T-helper 1 cell treated with Interleukin-12 subunit alpha and Interleukin-12 subunit beta and Interleukin-4 antibody, amounts not matched to agents 30 μg/mL and 1 μg/mL, for 36 hours (primary cell): ENCODE data around the gene PACRG.

ENCODE experiments used
- H3K27ac Mint-ChIP-seq: one replicate; pipeline ENCODE4 v1.8.0; 2021; ENCODE audit warnings: mild to moderate bottlenecking, mixed read lengths
- H3K27me3 Mint-ChIP-seq: one replicate; pipeline ENCODE4 v1.8.0; 2021; ENCODE audit warnings: low read depth, mixed read lengths
- H3K36me3 Mint-ChIP-seq: one replicate; pipeline ENCODE4 v1.8.0; 2021; ENCODE audit warnings: low read depth, mixed read lengths
- H3K4me1 Mint-ChIP-seq: one replicate; pipeline ENCODE4 v1.8.0; 2021; ENCODE audit warnings: low read depth, mixed read lengths
- H3K4me3 Mint-ChIP-seq: one replicate; pipeline ENCODE4 v1.8.0; 2021; ENCODE audit warnings: mild to moderate bottlenecking, moderate library complexity, mixed read lengths
- H3K9me3 Mint-ChIP-seq: one replicate; pipeline ENCODE4 v1.8.0; 2021; ENCODE audit warnings: mixed read lengths

PACRG gene

DNA sequence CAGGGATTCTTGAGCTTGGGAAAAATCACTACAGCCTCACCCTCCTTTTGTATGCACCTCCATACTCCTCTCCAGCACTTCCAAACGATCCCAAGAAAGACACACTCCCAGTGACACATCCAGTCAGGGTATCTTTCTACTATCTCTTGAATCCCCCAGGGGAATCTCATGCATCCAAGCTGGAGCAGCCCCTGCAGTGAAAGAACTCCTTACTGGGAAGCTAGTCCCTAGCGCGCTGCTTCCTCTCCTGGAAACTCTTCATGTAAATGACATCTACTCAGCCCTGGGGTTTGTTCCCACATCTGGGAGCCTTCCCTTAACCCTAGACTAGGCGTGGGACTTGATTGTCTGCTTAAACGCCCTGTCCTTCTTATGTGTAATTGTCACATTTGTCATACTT, 357.7 kb downstream of the PACRG start:
- H3K4me1 Mint-ChIP-seq: no peaks in the 10 kb centered on the region
- no peak overlapping the region for H3K4me3 Mint-ChIP-seq

DNA sequence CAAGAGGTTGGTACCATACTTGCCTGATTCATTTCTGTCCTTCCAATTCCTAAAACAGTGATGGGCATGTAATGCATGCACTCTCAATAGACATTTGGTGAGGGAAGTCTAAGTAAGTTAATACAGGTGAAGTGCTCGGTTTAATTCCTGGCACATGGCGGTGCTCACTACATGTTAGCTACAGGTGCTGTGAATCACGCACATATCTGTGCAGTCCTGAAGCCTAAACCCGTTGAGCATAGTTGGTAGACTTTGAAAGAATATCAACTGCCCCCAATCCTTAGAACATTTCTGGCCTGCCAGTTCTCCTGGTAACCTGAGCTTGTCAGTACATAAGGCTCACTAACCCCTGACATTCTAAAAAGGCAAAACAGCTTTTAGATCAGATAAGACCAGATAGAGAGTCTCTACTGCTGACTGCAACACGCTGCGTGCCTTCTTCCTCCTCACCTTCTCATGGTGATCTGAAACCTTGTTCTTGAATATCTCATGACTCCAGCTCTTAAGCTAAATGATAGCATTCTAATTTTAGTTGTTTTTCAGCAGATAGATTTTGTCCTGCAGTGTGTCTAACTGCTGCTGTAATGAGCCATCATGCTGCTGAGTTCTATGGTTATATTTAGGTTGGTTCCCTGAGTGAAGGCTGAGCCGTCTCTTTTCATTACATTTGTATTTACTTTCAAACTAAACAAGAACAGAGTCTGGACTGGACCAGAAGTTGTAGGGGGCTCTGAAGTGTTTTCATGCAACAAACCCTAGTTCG, 358.3 kb downstream of the PACRG start:
- Mint-ChIP-seq H3K36me3 (no peaks in the 10 kb centered on the region), H3K4me3 (no peak overlapping the region), H3K27me3 (no peaks in the 10 kb centered on the region), H3K4me1 (no peaks in the 10 kb centered on the region), H3K9me3 (no peaks in the 10 kb centered on the region), H3K27ac (no peak overlapping the region)

More for the DNA sequence above, 357.7 kb downstream of the PACRG start:
- Mint-ChIP-seq H3K36me3 (no peaks in the 10 kb centered on the region), H3K9me3 (no peaks in the 10 kb centered on the region), H3K27ac (no peak overlapping the region), H3K27me3 (no peaks in the 10 kb centered on the region)

DNA sequence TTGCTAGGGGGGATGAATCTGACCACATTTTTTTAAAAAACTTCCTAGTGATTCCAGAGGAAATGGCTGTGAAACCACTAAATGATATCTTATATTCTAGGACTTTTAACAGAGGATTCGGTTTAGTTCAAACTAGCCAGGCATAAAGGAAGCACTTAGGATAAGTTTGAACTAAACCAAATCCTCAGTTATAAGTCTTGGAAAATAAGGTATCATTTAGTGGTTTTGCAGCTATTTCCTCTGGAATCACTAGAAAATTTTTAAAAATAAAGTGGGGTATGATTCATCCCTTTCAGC, 358.8 kb downstream of the PACRG start:
- Mint-ChIP-seq H3K36me3 (no peaks in the 10 kb centered on the region), H3K9me3 (no peaks in the 10 kb centered on the region), H3K27ac (no peak overlapping the region), H3K27me3 (no peaks in the 10 kb centered on the region), H3K4me3 (no peak overlapping the region), H3K4me1 (no peaks in the 10 kb centered on the region)

DNA sequence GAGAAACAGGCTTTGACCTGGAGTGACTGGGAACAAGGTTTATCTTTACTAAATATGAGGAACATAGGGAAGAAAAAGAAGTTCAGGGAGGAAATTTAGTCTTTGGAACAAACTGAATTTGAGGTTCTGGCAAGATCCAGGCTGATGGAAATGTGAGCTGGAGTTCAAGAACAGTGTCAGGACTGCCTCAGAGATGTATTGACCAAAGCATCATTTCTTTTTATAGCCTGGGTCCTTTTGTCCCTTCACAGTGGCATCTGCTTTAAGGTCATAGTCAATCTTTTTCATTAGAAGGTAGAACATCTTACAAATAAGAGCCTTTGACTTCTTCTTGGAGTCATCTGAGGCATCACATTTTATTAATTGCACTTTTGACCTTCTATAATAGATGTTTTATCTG, 360.2 kb downstream of the PACRG start:
- no peaks in the 10 kb centered on the region for H3K36me3 Mint-ChIP-seq
- H3K4me1 Mint-ChIP-seq: no peaks in the 10 kb centered on the region
- no peak overlapping the region for H3K4me3 Mint-ChIP-seq
- H3K27me3 Mint-ChIP-seq: no peaks in the 10 kb centered on the region
- no peaks in the 10 kb centered on the region for H3K9me3 Mint-ChIP-seq
- no peak overlapping the region for H3K27ac Mint-ChIP-seq

DNA sequence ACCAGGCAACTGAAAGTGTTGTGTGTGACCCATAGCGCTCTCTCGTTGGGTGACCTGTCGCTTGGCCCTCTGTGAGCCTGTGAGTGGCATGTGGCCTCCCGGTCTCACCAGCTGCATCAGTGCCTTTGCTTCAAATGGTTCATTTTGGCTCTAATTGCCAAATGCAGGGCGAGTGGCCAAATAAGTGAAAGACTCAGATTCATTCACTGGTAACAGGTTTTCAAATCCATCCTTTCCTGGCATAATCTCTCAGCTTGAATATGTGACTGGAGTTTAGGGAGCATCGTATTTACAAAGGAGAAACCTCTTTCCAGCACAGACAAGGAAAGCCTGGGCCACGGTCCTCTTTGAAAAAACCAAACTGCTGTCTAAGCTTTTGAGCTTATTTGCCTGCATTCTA, 365.1 kb downstream of the PACRG start:
- Mint-ChIP-seq H3K4me1 (no peaks in the 10 kb centered on the region), H3K27ac (no peak overlapping the region), H3K36me3 (no peaks in the 10 kb centered on the region), H3K27me3 (no peaks in the 10 kb centered on the region), H3K9me3 (no peaks in the 10 kb centered on the region), H3K4me3 (no peak overlapping the region)

DNA sequence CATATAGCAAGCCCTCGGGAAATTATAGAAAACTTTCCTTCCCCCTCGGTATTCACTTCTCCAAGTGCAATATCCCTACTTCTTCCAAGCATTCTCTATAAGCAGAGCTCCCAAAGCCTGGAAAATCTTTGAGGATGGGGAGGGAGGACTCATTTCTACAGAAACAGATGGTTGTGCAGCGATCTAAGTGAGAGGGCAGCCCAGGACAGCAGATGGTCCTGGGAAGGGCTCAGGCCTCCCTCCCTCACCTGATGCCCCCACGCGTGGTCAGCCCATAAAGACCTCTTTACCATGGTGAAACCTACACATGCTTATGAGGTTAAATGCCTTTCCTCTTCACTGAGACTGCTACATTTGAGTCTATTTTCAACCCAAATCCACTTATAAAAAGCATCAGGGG, 367.1 kb downstream of the PACRG start:
- Mint-ChIP-seq H3K36me3 (no peaks in the 10 kb centered on the region), H3K9me3 (no peaks in the 10 kb centered on the region), H3K4me3 (no peak overlapping the region), H3K27me3 (no peaks in the 10 kb centered on the region), H3K4me1 (no peaks in the 10 kb centered on the region), H3K27ac (no peak overlapping the region)

DNA sequence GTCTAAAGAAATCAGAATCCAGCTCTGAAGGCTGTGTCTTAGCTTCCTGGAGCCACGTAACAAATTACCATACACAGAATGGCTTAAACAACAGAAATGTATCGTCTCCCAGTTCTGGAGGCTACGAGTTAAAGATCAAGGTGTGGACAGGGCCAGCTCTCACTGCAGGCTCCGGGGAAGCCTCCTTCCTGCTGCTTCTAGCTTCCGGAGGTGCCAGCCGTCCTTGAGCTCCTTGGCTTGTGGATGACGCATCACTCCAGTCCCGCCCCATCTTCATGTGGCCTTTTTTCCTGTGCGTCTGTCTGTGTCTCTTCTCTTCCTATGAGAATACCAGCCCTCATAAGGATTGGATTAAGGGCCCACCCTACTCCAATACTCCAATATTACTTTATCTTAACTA, 367.6 kb downstream of the PACRG start:
- H3K27me3 Mint-ChIP-seq: no peaks in the 10 kb centered on the region
- no peaks in the 10 kb centered on the region for H3K36me3 Mint-ChIP-seq
- H3K9me3 Mint-ChIP-seq: no peaks in the 10 kb centered on the region
- H3K4me3 Mint-ChIP-seq: no peak overlapping the region
- no peaks in the 10 kb centered on the region for H3K4me1 Mint-ChIP-seq
- no peak overlapping the region for H3K27ac Mint-ChIP-seq

DNA sequence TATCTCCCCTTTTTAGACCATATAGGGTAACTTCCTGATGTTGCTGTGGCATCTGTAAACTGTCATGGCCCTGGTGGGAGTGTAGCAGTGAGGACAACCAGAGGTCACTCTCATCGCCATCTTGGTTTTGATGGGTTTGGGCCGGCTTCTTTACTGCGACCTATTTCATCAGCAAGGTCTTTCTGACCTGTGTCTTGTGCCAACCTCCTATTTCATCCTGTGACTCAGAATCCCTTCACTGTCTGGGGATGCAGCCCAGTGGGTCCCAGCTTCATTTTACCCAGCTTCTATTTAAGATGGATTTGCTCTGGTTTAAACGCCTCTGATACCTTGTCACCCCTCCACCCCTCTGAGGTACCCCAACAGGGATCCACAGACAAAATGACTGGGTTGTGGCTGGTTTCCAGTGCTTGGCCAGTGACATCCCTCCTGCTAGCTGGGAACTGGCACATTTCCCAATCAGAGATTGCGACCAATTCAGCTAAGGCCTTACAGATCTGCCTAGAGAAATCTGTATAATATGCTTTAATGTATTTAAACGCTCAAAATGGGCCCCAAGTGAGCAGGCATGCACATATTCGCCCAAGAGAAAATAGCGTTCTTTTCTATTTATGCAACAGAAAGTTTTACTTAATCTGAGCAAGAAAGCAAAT, 371.2 kb downstream of the PACRG start:
- Mint-ChIP-seq H3K27me3 (no peaks in the 10 kb centered on the region), H3K27ac (no peak overlapping the region), H3K36me3 (no peaks in the 10 kb centered on the region), H3K9me3 (no peaks in the 10 kb centered on the region), H3K4me3 (no peak overlapping the region), H3K4me1 (no peaks in the 10 kb centered on the region)

DNA sequence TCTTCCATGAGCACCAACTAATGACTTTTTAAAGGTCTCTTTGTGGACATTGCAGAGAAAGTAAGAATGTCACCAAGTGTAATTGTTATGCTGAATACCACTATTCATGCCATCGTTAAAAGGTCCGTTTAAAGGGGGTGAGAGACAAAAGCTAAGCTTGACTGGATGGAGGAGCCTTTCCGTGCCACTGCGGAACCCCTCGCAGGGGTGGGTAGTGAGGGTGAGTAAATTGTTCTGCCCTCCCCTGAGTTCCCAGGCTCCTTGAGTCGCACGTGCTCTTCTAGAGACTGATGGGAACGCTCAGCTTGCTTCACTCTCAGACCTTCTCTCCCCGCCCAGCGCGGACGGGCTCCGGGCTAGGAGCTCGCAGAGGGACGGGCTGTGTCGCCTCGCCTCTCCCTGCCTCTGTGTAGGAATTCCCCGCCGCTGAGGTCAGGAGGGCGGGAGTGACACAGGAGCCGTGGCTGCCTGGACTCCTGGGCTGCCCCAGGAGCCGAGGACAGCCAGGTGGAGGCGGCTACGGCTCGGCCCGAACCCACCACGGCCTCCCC, 371.9 kb downstream of the PACRG start:
- Mint-ChIP-seq H3K9me3 (no peaks in the 10 kb centered on the region), H3K27ac (no peak overlapping the region), H3K4me3 (no peak overlapping the region), H3K36me3 (no peaks in the 10 kb centered on the region), H3K4me1 (no peaks in the 10 kb centered on the region), H3K27me3 (no peaks in the 10 kb centered on the region)

DNA sequence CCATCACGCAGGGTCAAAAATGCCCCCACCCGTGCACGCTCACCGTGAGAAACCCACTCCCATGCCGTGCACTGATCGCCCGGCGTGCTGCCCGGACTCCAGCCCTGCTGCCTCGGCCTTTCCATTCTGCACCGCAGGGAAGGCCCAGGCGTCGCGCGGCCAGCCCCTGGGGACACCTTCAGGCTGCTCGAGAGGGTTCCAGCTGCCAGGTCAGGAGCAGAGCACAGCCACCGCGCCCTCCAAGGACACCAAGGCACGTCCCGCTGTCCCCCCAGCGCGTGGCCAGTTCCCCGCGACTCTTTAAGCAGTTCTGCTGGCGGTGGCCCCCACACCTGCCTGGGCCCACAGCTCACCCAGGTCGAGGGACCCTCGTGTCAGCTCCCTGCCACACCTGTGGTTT, 372.5 kb downstream of the PACRG start:
- Mint-ChIP-seq H3K9me3 (no peaks in the 10 kb centered on the region), H3K4me3 (no peak overlapping the region), H3K4me1 (no peaks in the 10 kb centered on the region), H3K36me3 (no peaks in the 10 kb centered on the region), H3K27me3 (no peaks in the 10 kb centered on the region), H3K27ac (no peak overlapping the region)

DNA sequence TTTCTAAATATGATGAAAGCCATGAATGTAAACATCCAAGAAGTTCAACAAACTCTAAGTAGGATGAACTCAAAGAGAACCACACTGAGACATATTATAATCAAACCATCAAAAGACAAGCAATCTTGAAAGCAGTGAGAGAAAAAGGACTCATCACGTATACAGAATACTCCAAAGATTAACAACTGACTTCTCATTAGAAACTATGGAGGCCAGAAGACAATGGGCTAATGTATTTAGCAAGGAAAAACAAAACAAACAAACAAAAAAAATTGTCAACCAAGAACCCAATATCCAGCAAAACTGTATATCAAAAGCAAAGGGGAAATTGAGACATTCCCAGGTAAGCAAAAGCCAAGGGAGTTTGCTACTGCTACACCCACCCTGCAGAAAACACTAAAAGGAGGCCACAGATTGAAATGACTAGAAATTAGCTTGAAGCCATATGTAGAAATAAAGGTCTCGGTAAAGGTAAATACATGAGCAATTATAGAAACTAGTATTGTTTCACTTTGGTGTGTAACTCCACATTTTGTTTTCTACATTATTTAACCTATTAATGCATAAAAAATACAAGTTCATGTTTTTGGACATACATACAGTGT, 385.7 kb downstream of the PACRG start:
- Mint-ChIP-seq H3K36me3 (no peaks in the 10 kb centered on the region), H3K9me3 (peaks cover 29% of the 10 kb centered on the region), H3K27me3 (no peaks in the 10 kb centered on the region), H3K27ac (no peak overlapping the region), H3K4me3 (no peak overlapping the region), H3K4me1 (no peaks in the 10 kb centered on the region)

DNA sequence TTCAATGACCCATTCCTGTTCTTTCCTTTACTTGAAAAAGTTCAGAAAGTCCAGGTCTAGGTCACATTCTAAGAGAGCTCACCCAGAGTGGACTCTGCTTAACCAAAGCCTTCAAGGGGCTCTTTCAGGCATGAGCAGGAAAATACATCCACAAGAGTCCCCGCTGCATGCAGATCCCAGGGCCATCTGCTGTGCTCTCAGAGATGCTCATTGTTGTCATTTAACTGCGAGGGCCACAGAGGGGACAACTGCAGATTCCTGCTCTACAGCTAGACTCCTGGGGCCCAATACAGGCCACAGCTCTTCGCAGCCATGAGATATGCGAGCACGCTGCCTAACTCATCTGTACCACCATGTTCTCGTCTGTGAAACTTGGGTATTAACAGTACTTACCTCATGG, 391.2 kb downstream of the PACRG start:
- no peaks in the 10 kb centered on the region for H3K4me1 Mint-ChIP-seq
- no peaks in the 10 kb centered on the region for H3K27me3 Mint-ChIP-seq
- no peak overlapping the region for H3K27ac Mint-ChIP-seq
- no peak overlapping the region for H3K4me3 Mint-ChIP-seq
- H3K9me3 Mint-ChIP-seq: peaks cover 23% of the 10 kb centered on the region
- no peaks in the 10 kb centered on the region for H3K36me3 Mint-ChIP-seq

DNA sequence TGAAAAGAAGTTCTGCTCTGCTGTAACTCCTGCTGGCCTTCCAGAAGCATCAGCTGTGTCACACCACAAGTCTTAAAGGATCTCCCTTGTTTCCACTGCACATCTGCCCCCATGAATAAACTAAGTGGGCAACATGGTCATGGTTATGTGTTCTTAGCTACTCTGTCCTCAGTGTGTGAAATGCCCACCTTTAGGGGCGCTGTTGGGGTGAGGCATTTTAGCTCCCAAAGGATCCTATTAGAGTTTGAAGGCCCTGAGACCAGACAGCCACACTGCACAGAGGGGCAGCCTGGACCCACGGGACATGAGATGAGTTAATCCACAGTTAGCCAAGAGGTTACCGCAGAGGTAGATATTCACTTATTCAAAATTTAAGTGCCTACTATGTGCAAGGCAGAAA, 392.4 kb downstream of the PACRG start:
- H3K27ac Mint-ChIP-seq: no peak overlapping the region
- peaks cover 18% of the 10 kb centered on the region for H3K9me3 Mint-ChIP-seq
- no peaks in the 10 kb centered on the region for H3K4me1 Mint-ChIP-seq
- no peak overlapping the region for H3K4me3 Mint-ChIP-seq
- H3K36me3 Mint-ChIP-seq: no peaks in the 10 kb centered on the region
- no peaks in the 10 kb centered on the region for H3K27me3 Mint-ChIP-seq

DNA sequence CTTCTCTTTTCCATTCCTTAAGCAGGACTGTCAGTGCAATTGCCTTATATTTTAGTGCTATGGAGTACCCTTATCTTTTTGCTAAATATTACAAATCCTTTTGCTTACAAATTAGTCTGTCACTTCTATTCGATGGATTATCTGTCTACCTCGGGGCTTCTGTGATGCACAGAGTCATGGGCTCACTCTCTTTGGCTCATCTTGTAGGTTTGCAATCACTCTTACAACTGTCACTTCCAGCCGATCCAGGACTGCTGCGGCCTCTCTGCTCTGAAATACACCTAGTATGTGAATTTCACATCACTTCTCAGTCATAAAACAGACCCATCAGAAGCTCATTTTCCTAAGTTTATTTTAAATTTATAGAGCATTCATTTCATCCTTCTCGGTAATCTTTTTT, 393.5 kb downstream of the PACRG start:
- Mint-ChIP-seq H3K36me3 (no peaks in the 10 kb centered on the region), H3K27me3 (no peaks in the 10 kb centered on the region), H3K27ac (no peak overlapping the region), H3K9me3 (peaks cover 12% of the 10 kb centered on the region), H3K4me1 (no peaks in the 10 kb centered on the region), H3K4me3 (no peak overlapping the region)

DNA sequence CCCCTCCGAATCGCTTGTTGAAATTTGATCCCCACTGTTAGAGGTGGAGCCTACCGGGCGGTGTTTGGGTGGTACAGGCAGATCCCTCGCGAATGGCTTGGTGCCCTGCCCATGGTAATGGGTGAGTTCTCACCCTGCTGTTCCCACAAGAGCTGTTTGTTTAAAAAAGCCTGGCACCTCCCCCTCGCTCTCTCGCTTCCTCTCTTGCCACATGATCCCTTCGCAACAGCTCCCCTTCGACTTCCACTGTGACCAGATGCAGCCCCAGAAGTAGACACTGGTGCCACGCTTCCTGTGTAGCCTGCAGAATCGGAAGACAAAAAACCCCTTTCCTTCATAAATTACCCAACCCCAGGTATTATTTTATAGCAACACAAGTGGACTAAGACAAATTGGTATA, 394.6 kb downstream of the PACRG start:
- H3K27me3 Mint-ChIP-seq: no peaks in the 10 kb centered on the region
- H3K9me3 Mint-ChIP-seq: peaks cover 12% of the 10 kb centered on the region
- H3K4me1 Mint-ChIP-seq: no peaks in the 10 kb centered on the region
- no peak overlapping the region for H3K4me3 Mint-ChIP-seq
- H3K36me3 Mint-ChIP-seq: no peaks in the 10 kb centered on the region
- H3K27ac Mint-ChIP-seq: no peak overlapping the region
